ENCODE results near the gene TRIM73. TPM values are rescaled to one million over a fixed set of nuclear protein-coding genes. Genes with fewer than 3 reads are reported as not detected.
"Not testable (repeated sequence)": the region's sequence is repeated elsewhere in the genome, so short reads cannot be mapped to it uniquely, and the experiment has no call there.

TRIM73 gene
- total and polyA plus RNA-seq, 3 donors from 2014 or later: 17.3 to 22.4 (median 21.3) TPM

- H3K27me3 ChIP-seq; H3K27ac ChIP-seq; DNase-seq; H3K9me3 ChIP-seq; intact Hi-C loops (cut with DNase I; ENCODE audit: low total_unique reads); H3K36me3 ChIP-seq (ENCODE audit: low read depth, missing control alignments); H3K4me3 ChIP-seq; H3K4me1 ChIP-seq: not testable (repeated sequence)
- WGBS, 2 donors: 69 to 82% methylated on average over 11 to 12 of the region's 13 CpGs
Measured at GRCh38 chr7:75419210-75419609, 23.8 kb downstream of the TRIM73 start.

GRCh38 chr7:75419693-75420092 lies 24.3 kb downstream of the TRIM73 start:
- intact Hi-C loops (cut with DNase I; ENCODE audit: low total_unique reads); H3K4me1 ChIP-seq; H3K27me3 ChIP-seq; H3K27ac ChIP-seq; H3K9me3 ChIP-seq; H3K4me3 ChIP-seq; H3K36me3 ChIP-seq (ENCODE audit: low read depth, missing control alignments): not testable (repeated sequence)
- WGBS, 2 donors: 52 to 78% methylated on average over 8 to 12 of the region's 13 CpGs
- peak; percentile 81 for DNase-seq

DNA sequence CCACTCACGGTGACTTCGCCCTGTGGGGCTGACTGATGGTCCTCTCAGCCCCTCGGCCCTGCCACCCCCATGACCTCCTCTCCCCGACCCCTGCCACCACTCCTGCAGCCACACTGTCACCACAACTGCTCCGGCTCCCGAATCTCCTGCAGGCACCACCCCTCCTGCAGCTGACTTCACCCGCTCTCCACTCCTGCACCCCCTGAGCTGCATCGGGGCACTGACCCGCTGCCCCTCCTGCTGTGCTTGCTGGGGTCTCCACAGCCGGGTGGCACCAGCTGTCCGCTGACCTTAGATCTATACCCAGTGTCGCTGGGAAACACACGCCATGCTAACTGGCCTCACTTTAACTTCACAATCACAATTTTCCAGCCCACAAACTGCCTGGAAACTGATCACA lies 24.7 kb downstream of the TRIM73 start:
- intact Hi-C loops (cut with DNase I; ENCODE audit: low total_unique reads); H3K36me3 ChIP-seq (ENCODE audit: low read depth, missing control alignments); H3K27ac ChIP-seq; H3K4me1 ChIP-seq; DNase-seq; H3K4me3 ChIP-seq; H3K27me3 ChIP-seq; H3K9me3 ChIP-seq: not testable (repeated sequence)
- 80 to 91% methylated on average over 6 to 11 of the region's 13 CpGs for WGBS, 2 donors

DNA sequence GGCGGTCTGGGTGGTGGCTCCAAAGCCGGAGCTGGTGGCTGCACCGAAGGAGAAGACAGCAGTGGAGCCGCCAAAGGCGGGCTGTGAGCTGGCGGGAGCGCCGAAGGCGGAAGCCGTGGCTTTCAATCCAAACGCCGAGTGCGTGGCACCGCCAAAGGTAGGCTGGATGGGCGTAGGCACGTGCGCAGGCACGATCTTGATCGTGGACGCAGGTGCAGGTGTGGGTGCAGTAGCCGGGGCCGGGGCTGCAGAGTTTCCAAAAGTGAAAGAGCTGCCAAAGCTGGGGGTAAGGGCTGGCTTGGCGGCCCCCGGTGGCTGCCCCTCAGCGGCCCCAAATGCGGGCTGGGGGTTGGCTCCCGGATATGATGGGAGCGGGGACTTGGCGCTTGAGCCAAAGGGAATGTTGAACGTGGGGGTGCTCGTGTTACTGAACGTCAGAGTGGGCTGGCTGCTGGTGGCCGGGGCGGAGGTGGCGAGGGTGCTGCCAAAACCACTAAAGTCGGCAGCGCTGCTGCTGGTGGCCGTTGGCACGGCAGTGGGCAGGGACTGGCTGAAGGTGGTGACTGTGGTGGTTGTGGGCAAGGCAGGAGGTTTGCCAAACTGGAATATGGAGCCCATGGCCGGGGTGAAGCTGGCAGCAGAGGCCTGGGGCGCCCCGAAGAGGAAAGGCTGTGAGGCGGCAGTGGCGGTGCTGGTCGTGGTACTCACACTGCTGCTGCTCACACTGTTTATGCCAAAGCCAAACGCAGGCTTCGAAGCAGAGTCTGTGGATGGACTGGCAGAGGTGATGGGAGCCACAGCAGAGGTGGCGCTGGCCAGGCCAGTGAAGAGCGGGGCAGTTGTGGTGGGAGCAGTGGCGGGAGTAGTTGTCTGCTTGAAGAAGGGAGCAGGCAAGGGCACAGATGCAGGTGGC lies 26.6 kb downstream of the TRIM73 start:
- H3K9me3 ChIP-seq; intact Hi-C loops (cut with DNase I; ENCODE audit: low total_unique reads); DNase-seq; H3K27ac ChIP-seq; H3K4me3 ChIP-seq; H3K27me3 ChIP-seq; H3K36me3 ChIP-seq (ENCODE audit: low read depth, missing control alignments); H3K4me1 ChIP-seq: not testable (repeated sequence)
- 95 to 98% methylated on average over 23 to 29 of the region's 50 CpGs for WGBS, 2 donors

DNA sequence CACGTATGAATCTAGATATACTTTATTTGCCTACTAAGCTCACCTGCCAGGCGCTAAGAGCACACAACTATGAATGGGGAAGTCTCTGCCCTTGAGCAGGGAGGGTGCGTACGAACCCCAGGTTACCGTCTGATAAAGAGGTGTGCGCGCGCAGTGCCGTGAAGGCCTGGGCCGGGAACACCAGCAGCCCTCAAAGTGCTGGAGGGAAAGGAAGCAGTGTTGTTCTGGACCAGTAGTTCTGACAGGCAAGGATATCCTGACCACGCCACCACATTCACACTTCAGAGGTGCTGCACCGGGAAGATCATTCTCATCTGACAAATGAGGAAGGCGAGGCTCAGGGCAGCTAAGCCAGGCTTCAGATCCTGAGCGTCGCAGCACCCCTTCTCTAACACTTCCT lies 28.1 kb downstream of the TRIM73 start:
- H3K36me3 ChIP-seq (ENCODE audit: low read depth, missing control alignments); intact Hi-C loops (cut with DNase I; ENCODE audit: low total_unique reads); H3K27me3 ChIP-seq; H3K9me3 ChIP-seq; H3K4me1 ChIP-seq; H3K4me3 ChIP-seq; DNase-seq; H3K27ac ChIP-seq: not testable (repeated sequence)
- WGBS, 2 donors: 80 to 81% methylated on average over 1 to 8 of the region's 15 CpGs

DNA sequence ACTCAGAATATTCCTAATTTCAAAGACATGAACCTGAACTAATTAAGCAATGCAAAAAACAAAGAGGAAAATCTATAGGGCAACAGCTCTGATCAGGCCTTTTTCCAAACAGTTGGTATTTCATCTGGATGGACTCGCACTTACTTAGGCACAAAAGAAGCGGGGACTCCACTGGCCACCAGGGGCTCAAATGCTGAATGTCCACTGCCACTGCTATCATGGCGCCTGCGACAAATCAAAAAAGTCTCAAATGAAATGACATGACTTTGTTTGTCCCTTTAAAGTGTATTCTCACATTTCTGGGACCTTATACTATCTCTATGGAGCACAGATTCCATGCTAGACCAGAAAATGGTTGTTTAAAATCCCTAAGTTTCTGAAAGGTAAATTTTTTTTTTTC lies 43.6 kb downstream of the TRIM73 start:
- H3K27ac ChIP-seq; H3K27me3 ChIP-seq; H3K36me3 ChIP-seq (ENCODE audit: low read depth, missing control alignments); H3K4me3 ChIP-seq; DNase-seq; intact Hi-C loops (cut with DNase I; ENCODE audit: low total_unique reads); H3K4me1 ChIP-seq; H3K9me3 ChIP-seq: not testable (repeated sequence)
- 93 to 97% methylated on average over 4 of the region's 4 CpGs for WGBS, 2 donors

GRCh38 chr7:75442101-75442464 lies 46.7 kb downstream of the TRIM73 start:
- H3K27me3 ChIP-seq; H3K36me3 ChIP-seq (ENCODE audit: low read depth, missing control alignments); H3K9me3 ChIP-seq; DNase-seq; intact Hi-C loops (cut with DNase I; ENCODE audit: low total_unique reads); H3K4me1 ChIP-seq: not testable (repeated sequence)
- Histone ChIP-seq H3K4me3 (peak overlapping the region; percentile 62 to 63), H3K27ac (peak overlapping the region in 1 of 2 donors; percentile 81)
- 0% methylated on average over 1 to 9 of the region's 37 CpGs for WGBS, 2 donors

DNA sequence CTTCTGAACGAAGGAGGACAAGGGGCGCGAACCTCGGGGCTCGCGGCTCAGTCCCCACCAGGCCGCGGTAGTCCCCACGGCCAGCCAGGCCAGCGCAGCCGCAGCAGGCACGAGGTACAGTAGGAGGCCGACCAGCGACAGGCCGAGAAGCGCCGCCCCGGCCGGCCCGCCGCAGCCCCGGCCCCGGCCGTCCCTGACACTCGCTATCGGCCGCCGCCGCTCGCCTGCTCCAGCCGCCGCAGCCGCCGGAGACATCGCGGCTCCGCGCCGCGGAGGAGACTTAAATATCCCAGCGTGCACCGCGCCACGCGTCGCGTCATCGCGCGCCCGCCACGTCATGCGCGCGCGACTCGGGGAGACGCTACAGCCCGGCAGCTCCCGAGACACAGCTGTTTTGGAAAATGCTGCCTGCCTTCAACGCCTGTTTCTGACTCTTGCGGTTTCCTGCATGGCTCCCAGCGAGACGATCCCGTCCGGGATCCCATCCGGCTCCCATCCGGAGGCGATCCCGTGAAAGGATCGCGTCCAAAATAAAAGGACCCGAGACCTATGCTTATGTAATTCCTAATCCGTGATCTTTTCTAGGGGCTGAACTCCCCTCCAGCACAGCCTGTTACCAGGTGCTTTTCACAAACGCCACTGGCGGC lies 47.2 kb downstream of the TRIM73 start:
- Histone ChIP-seq H3K4me3 (peak overlapping the region; percentile 62 to 63), H3K27ac (peak overlapping the region in 1 of 2 donors; percentile 81)
- intact Hi-C loops (cut with DNase I; ENCODE audit: low total_unique reads); H3K9me3 ChIP-seq; H3K27me3 ChIP-seq; H3K4me1 ChIP-seq; DNase-seq; H3K36me3 ChIP-seq (ENCODE audit: low read depth, missing control alignments): not testable (repeated sequence)
- 0% methylated on average over 27 of the region's 76 CpGs; no CpG with 5 or more reads in 1 of the 2 donors for WGBS, 2 donors

- H3K36me3 ChIP-seq (ENCODE audit: low read depth, missing control alignments); H3K27ac ChIP-seq; intact Hi-C loops (cut with DNase I; ENCODE audit: low total_unique reads); H3K4me3 ChIP-seq; H3K4me1 ChIP-seq; H3K9me3 ChIP-seq; H3K27me3 ChIP-seq; DNase-seq: not testable (repeated sequence)
- WGBS, 2 donors: 72 to 76% methylated on average over 2 to 3 of the region's 5 CpGs
Measured at GRCh38 chr7:75449946-75450345, 54.5 kb downstream of the TRIM73 start.
